Large intestine (tissue), 3 donors: ENCODE measurements around the gene LPP. TPM values are rescaled to one million over a fixed set of nuclear protein-coding genes. Genes with fewer than 3 reads are reported as not detected.
"Not testable (repeated sequence)": the region's sequence is repeated elsewhere in the genome, so short reads cannot be mapped to it uniquely, and the experiment has no call there.

Experiments used
- DNase-seq, 2 donors: peaks; one replicate each; pipeline versions ENCODE4 v3.0.0 to v3.0.0-alpha.2; 2013
- H3K27ac ChIP-seq: one replicate; pipeline ENCODE4 v1.5.1; 2013; ENCODE audit warnings: low read length
- H3K27me3 ChIP-seq: 2 replicates; pipeline ENCODE4 v1.6.1; 2013; ENCODE audit warnings: low read length; ENCODE audit not compliant: control insufficient read depth, insufficient read depth
- H3K36me3 ChIP-seq: 2 replicates; pipeline ENCODE4 v1.6.1; 2013; ENCODE audit warnings: low read length; ENCODE audit not compliant: control insufficient read depth, insufficient read depth
- H3K4me1 ChIP-seq: one replicate; pipeline ENCODE4 v1.6.1; 2013; ENCODE audit warnings: low read length; ENCODE audit not compliant: control insufficient read depth, insufficient read depth
- H3K4me3 ChIP-seq: one replicate; pipeline ENCODE4 v1.5.1; 2013; ENCODE audit warnings: low read length
- H3K9me3 ChIP-seq: one replicate; pipeline ENCODE4 v1.6.1; 2013; ENCODE audit warnings: mild to moderate bottlenecking, low read depth, low read length, moderate library complexity; ENCODE audit not compliant: control insufficient read depth
- WGBS: methylation state at CpG from one replicate; pipeline ENCODE4 v1.1.5; 2013; ENCODE audit warnings: low lambda C conversion rate; ENCODE audit not compliant: insufficient coverage; 5-methylcytosine and 5-hydroxymethylcytosine counted together
- polyA plus RNA-seq: library from polyadenylated mRNA; unstranded; fragments of 120-200 nt; gene quantifications from one replicate; pipeline ENCODE4 v1.2.1, GENCODE V29; 2013

LPP gene
- polyA plus RNA-seq, 1 donor: 41.2 TPM

- no peak overlapping the region for H3K4me3 ChIP-seq
- H3K27me3 ChIP-seq: no peaks in the 10 kb centered on the region
- no peaks in the 10 kb centered on the region for H3K4me1 ChIP-seq
- no peaks in the 10 kb centered on the region for H3K36me3 ChIP-seq
- DNase-seq: no peak
- H3K9me3 ChIP-seq: no peaks in the 10 kb centered on the region
- H3K27ac ChIP-seq: no peak overlapping the region
Observed at GRCh38 chr3:188624828-188625227, 470.9 kb downstream of the LPP start.

GRCh38 chr3:188627652-188628051 lies 473.7 kb downstream of the LPP start:
- H3K4me3 ChIP-seq: no peak overlapping the region
- DNase-seq: no peak

GRCh38 chr3:188631291-188632010 lies 477.5 kb downstream of the LPP start:
- 92% methylated on average over 2 of the region's 5 CpGs for WGBS
- no peak overlapping the region for H3K27ac ChIP-seq
- H3K4me3 ChIP-seq: no peak overlapping the region
- no peaks in the 10 kb centered on the region for H3K27me3 ChIP-seq
- DNase-seq: no peak
- no peaks in the 10 kb centered on the region for H3K4me1 ChIP-seq
- H3K9me3 ChIP-seq: no peaks in the 10 kb centered on the region
- peaks cover 7% of the 10 kb centered on the region for H3K36me3 ChIP-seq

More at GRCh38 chr3:188627652-188628051, 473.7 kb downstream of the LPP start:
- H3K36me3 ChIP-seq: no peaks in the 10 kb centered on the region
- no peaks in the 10 kb centered on the region for H3K4me1 ChIP-seq
- H3K27ac ChIP-seq: no peak overlapping the region
- H3K27me3 ChIP-seq: no peaks in the 10 kb centered on the region
- H3K9me3 ChIP-seq: no peaks in the 10 kb centered on the region

DNA sequence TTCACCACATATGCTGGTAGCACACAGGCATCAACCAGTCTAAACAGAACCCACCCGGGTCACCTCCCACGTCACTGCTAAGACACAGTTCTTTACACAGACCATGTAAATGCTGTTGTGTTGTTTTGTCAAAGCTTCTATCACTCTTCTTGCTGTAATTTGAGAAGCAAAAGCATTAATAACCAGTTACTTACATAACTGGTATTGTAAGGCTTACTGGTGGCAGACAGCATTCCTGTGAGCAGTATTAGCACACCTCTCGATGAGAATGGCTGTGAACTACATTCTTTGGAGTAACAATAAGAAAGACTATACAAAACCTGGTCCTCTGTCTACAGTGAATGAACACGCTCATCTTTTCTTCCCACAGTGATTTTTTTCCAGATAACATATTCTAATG lies 479.2 kb downstream of the LPP start:
- Histone ChIP-seq H3K9me3 (no peaks in the 10 kb centered on the region), H3K4me3 (no peak overlapping the region), H3K4me1 (no peaks in the 10 kb centered on the region), H3K36me3 (peaks cover 7% of the 10 kb centered on the region), H3K27ac (no peak overlapping the region), H3K27me3 (no peaks in the 10 kb centered on the region)
- DNase-seq: no peak
- no CpG with 5 or more reads among the region's 4 CpGs for WGBS

DNA sequence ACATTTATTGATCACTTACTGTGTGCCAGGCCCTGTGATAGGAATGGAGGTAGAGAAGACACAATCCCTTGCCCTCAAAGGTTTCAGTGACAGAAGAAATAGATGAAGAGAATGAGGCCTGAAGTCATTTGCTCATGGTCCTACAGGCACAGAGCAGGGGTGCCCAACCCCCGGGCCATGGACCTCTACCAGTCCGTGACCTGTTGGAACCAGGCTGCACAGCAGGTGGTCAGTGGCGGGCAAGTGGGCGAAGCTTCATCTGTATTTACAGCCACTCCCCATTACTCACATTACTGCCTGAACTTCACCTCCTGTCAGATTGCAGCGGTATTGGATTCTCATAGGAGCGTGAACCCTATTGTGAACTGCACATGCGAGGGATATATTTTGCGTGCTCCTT lies 480.3 kb downstream of the LPP start:
- H3K4me1 ChIP-seq: no peaks in the 10 kb centered on the region
- WGBS: no CpG with 5 or more reads among the region's 8 CpGs
- DNase-seq: no peak
- H3K36me3 ChIP-seq: peaks cover 7% of the 10 kb centered on the region
- no peaks in the 10 kb centered on the region for H3K27me3 ChIP-seq
- no peaks in the 10 kb centered on the region for H3K9me3 ChIP-seq
- no peak overlapping the region for H3K4me3 ChIP-seq
- no peak overlapping the region for H3K27ac ChIP-seq

DNA sequence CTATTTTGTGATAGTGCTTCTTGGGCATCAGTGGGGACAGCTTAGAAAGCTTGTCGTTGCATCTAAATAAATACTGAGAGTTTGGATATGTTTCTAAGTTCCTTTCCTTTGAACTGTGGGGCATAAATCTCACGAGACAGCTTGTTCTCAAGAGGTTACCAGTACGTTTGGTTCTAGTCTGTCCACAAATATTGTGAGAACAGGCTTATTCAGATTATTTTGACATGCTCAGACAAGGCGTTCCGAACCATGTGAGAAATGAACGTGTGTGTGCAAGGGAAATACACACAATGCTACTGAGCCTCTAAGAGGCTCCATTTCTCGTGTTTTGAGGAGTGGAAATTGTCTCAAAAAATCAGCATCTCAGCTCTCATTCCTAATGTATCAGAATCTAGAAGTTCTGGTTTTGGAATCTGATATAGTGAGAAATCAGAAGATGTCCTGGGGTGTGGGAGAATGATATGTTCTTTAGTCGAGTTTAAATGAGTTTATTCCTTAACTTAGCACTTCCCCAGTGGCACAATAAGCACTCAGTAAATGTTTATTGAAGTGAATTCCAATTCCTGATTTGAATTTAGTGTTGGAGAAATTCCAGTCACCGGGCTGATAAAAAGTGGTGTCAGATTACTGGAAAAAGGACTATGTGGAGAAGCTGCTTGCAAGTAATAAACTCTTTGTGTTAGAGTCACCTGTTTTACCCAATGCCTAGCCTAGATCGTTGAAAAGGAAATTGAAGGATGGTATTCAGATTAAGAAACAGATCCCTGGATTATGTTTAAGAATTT lies 481.5 kb downstream of the LPP start:
- Histone ChIP-seq H3K4me3 (no peak overlapping the region), H3K27me3 (no peaks in the 10 kb centered on the region), H3K9me3 (no peaks in the 10 kb centered on the region), H3K4me1 (no peaks in the 10 kb centered on the region), H3K27ac (no peak overlapping the region), H3K36me3 (peaks cover 7% of the 10 kb centered on the region)
- 77% methylated on average over 3 of the region's 10 CpGs for WGBS
- DNase-seq: no peak

- H3K4me1 ChIP-seq, H3K4me3 ChIP-seq, H3K9me3 ChIP-seq, H3K27me3 ChIP-seq, H3K36me3 ChIP-seq, H3K27ac ChIP-seq, DNase-seq: not testable (repeated sequence)
- WGBS: no CpG with 5 or more reads among the region's 13 CpGs
Observed at GRCh38 chr3:188636292-188636691, 482.3 kb downstream of the LPP start.

DNA sequence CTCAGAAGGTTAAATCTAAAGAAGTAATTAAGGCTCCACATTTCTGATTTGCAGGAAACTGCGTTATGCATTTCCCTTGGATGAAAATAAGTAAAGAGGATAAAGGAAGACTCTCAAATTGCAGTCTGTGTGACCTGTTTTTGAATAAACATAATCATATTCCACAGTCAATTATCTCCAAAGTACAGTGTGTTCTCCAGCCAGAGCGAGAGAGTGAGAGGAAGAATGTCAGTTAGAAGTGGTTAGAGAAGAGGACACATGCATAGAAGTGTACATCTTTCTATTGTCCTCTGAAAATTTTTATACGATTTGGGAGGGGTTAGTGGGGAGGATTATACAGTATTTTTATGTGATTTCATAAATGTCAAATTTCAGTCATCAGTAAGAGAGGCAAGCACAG lies 487.1 kb downstream of the LPP start:
- Histone ChIP-seq H3K4me3 (no peak overlapping the region), H3K36me3 (no peaks in the 10 kb centered on the region), H3K9me3 (no peaks in the 10 kb centered on the region), H3K4me1 (no peaks in the 10 kb centered on the region), H3K27me3 (no peaks in the 10 kb centered on the region), H3K27ac (no peak overlapping the region)
- DNase-seq: no peak
- 81% methylated on average over 2 of the region's 3 CpGs for WGBS

DNA sequence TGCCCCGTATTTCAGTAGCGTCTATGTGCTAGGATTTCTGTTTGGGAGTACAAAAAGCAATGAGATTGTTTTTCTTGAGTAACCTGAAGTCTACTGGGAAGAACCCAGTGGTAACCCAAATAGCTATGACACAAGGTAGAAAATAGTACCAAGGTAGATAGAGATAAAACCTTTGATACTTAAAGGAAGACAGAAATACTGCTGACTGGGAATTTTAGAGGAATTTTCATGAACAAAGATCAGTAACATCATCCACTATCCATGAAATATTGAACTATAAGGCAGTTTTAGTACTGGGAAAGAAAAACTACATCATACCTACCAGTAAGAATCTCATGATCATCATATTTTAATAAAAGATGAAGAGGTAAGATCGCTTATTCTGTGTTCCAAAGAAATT lies 489.8 kb downstream of the LPP start:
- H3K27ac ChIP-seq: no peak overlapping the region
- no peaks in the 10 kb centered on the region for H3K9me3 ChIP-seq
- no peak for DNase-seq
- WGBS: no CpG with 5 or more reads among the region's 3 CpGs
- no peaks in the 10 kb centered on the region for H3K4me1 ChIP-seq
- H3K4me3 ChIP-seq: no peak overlapping the region
- H3K27me3 ChIP-seq: no peaks in the 10 kb centered on the region
- H3K36me3 ChIP-seq: peaks cover 4% of the 10 kb centered on the region

DNA sequence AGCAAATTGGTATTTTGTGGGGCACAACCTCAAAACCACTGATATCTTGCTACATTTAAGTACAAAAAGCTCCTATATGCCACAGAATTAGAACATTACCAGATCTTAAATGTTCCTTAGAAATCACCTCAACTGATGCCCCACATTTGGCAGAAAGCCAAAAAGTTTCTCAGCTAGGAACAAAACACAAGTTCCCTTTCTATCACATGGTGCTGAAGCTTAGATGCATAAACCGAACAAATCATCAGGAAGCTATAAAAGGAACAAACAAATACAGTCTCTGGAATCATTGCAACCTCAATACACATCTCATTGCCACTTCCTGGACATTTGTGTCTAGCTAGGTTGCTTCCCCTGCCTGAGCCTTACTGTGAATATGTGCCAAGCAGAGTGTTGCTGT lies 492.6 kb downstream of the LPP start:
- WGBS: 0% methylated on average over 1 of the region's 1 CpG

DNA sequence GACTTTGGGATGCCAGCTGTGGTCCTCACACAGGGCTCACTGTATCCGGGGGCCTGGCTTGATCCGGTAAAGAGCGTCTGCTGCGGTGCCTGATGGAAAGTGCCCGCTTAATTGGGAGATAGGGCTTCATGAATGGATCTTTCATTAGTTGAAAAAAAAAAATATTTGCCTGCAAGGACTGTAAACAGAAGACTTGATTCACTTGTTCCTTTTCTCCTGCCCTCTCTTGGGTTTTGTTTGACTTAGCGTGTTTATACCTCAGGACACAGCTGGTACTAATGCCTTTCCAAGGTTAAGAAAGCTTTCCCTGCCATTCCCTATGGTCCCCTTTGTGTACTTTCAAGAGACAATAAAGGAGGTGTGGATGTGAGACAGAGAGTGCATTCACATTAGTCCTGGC lies 493.3 kb downstream of the LPP start:
- no CpG with 5 or more reads among the region's 6 CpGs for WGBS

More for the DNA sequence above, 492.6 kb downstream of the LPP start:
- Histone ChIP-seq H3K27ac (no peak overlapping the region), H3K4me3 (no peak overlapping the region), H3K27me3 (no peaks in the 10 kb centered on the region), H3K36me3 (peaks cover 4% of the 10 kb centered on the region), H3K9me3 (no peaks in the 10 kb centered on the region), H3K4me1 (no peaks in the 10 kb centered on the region)
- DNase-seq: no peak

More for the DNA sequence above, 493.3 kb downstream of the LPP start:
- no peaks in the 10 kb centered on the region for H3K27me3 ChIP-seq
- H3K36me3 ChIP-seq: peaks cover 4% of the 10 kb centered on the region
- DNase-seq: no peak
- H3K27ac ChIP-seq: no peak overlapping the region
- no peaks in the 10 kb centered on the region for H3K4me1 ChIP-seq
- H3K4me3 ChIP-seq: no peak overlapping the region
- no peaks in the 10 kb centered on the region for H3K9me3 ChIP-seq
